Natural killer cell (primary cell): Measurements from ENCODE around the gene ATP2A3. TPM values are rescaled to one million over a fixed set of nuclear protein-coding genes. Genes with fewer than 3 reads are reported as not detected.

Experiments
- ATAC-seq, 3 donors: fragments of 150-1000 bp in 2 of 3; fragments of 200-7000 bp in 1 of 3; cut with Tn5 transposase; 1 replicate in 1 of 3; 2 replicates in 2 of 3; pipeline ENCODE4 v1.10.0; 2021; ENCODE audit warnings: mild to moderate bottlenecking in 2 of 3, moderate library complexity in 2 of 3
- DNase-seq, 2 donors: peaks; one replicate each; pipeline versions ENCODE4 v3.0.0 to v3.0.0-alpha.2; 2013 to 2021; ENCODE audit warnings: mixed read lengths in 1 of 2
- H3K27ac ChIP-seq: one replicate; pipeline ENCODE4 v1.5.1; 2013; ENCODE audit warnings: mild to moderate bottlenecking, low read length
- H3K27me3 ChIP-seq: one replicate; pipeline ENCODE4 v1.6.1; 2013; ENCODE audit warnings: low read length; ENCODE audit not compliant: control insufficient read depth, insufficient read depth
- H3K36me3 ChIP-seq: one replicate; pipeline ENCODE4 v1.6.1; 2013; ENCODE audit warnings: low read length; ENCODE audit not compliant: control insufficient read depth, insufficient read depth
- H3K4me1 ChIP-seq: one replicate; pipeline ENCODE4 v1.6.1; 2013; ENCODE audit warnings: low read length; ENCODE audit not compliant: control insufficient read depth, insufficient read depth
- H3K4me3 ChIP-seq: one replicate; pipeline ENCODE4 v1.5.1; 2013; ENCODE audit warnings: low read length
- H3K9me3 ChIP-seq: one replicate; pipeline ENCODE4 v1.6.1; 2013; ENCODE audit warnings: low read length; ENCODE audit not compliant: control insufficient read depth, insufficient read depth
- H3K27ac Mint-ChIP-seq, 2 donors: one replicate each; pipeline ENCODE4 v1.8.0; 2022; ENCODE audit warnings: mild to moderate bottlenecking in 2 of 2, mixed read lengths in 2 of 2, moderate library complexity in 1 of 2
- H3K27me3 Mint-ChIP-seq, 2 donors: one replicate each; pipeline ENCODE4 v1.8.0; 2022; ENCODE audit warnings: low read depth in 2 of 2, mixed read lengths in 2 of 2
- H3K36me3 Mint-ChIP-seq: one replicate; pipeline ENCODE4 v1.8.0; 2022; ENCODE audit warnings: mixed read lengths
- H3K4me1 Mint-ChIP-seq, 2 donors: one replicate each; pipeline ENCODE4 v1.8.0; 2022; ENCODE audit warnings: mixed read lengths in 2 of 2
- H3K4me3 Mint-ChIP-seq: one replicate; pipeline ENCODE4 v1.8.0; 2022; ENCODE audit warnings: mild to moderate bottlenecking, moderate library complexity, mixed read lengths
- H3K9me3 Mint-ChIP-seq, 2 donors: one replicate each; pipeline ENCODE4 v1.8.0; 2022; ENCODE audit warnings: mixed read lengths in 2 of 2
- CTCF ChIP-seq: fragments of 200-600 bp; IDR thresholded peaks from one replicate; pipeline ENCODE4 v1.8.0; 2022; ENCODE audit warnings: antibody characterized with exemption
- WGBS: methylation state at CpG from one replicate; pipeline ENCODE4 v1.1.7; 2013; ENCODE audit warnings: missing lambda C conversion rate; ENCODE audit not compliant: insufficient coverage; 5-methylcytosine and 5-hydroxymethylcytosine counted together
- intact Hi-C: fragments of 100-400 bp; cut with micrococcal nuclease; formaldehyde crosslinking; loops from one replicate; pipeline ENCODE4 v1.14.2; 2022
- total RNA-seq, 4 donors: library from RNA; stranded (reverse); fragments of 120-200 nt in 1 of 4; gene quantifications; one replicate each; pipeline versions ENCODE4 v1.2.3 to v1.2.4, GENCODE V29; 2013 to 2022

ATP2A3 gene
- total RNA-seq, 3 donors from 2014 or later (not counting 1 experiment from before 2014, with no cell fraction given) = 326 to 397 (median 377) TPM

DNA sequence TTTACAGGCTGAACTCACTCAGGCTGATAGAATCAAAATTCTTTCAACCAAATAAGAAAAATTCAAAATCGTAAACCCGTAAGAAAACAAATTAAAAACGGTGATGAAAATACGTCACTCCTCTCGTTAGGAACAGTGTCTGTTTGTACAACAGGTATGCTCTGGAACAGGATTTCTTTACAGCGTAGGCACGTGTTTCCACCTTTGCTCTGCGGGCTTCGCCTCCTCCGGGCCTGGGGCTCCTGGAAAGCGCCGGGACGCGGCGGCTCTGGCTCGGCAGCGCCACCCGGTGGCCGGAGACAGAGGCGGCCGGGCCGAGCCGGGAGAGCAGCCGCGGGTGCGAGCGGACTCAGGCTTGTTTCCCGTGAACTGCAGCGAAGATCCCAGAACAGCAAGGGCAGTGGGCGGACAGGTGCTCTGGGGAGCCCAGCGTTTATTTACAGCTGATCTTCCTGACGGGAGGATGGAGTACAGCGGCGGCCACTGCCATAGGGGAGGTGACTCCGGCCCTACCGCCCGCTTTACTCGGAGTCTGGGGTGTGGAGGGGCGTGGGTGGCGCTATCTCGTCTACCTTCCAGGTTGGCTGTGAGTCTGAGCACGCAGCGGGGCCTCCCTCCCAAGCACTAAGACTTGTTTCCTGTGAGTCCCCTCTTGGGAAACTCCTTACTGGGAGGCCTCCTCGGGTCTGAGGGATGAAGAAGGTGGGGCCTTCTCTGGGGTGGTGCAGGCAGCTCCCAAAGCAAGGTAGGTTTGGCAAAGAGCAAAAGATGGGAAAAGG lies 40.5 kb upstream of the ATP2A3 start:
- Histone ChIP-seq H3K27me3 (no peaks in the 10 kb centered on the region), H3K27ac (no peak overlapping the region), H3K9me3 (no peaks in the 10 kb centered on the region), H3K4me1 (peaks cover 10% of the 10 kb centered on the region), H3K36me3 (peaks cover 45% of the 10 kb centered on the region), H3K4me3 (no peak overlapping the region)
- 30% methylated on average over 44 of the region's 44 CpGs for WGBS
- TF ChIP-seq CTCF = peak; percentile 97
- peaks cover 0 to 3% of the 10 kb centered on the region in 2 donors for H3K27me3 Mint-ChIP-seq
- ATAC-seq (peak; percentile 70 to 84 (median 81)), DNase-seq (peak; percentile 63 to 77)
- H3K27ac Mint-ChIP-seq = no peak overlapping the region
- H3K9me3 Mint-ChIP-seq = no peaks in the 10 kb centered on the region
- intact Hi-C loops = loop anchor here (1.0 to 10.0 kb wide), 3 partner anchors 90 to 270 kb away; no protein-coding TSS in a partner anchor
- no peak overlapping the region for H3K4me3 Mint-ChIP-seq
- H3K4me1 Mint-ChIP-seq = peaks cover 0 to 12% of the 10 kb centered on the region in 2 donors
- H3K36me3 Mint-ChIP-seq = no peaks in the 10 kb centered on the region

DNA sequence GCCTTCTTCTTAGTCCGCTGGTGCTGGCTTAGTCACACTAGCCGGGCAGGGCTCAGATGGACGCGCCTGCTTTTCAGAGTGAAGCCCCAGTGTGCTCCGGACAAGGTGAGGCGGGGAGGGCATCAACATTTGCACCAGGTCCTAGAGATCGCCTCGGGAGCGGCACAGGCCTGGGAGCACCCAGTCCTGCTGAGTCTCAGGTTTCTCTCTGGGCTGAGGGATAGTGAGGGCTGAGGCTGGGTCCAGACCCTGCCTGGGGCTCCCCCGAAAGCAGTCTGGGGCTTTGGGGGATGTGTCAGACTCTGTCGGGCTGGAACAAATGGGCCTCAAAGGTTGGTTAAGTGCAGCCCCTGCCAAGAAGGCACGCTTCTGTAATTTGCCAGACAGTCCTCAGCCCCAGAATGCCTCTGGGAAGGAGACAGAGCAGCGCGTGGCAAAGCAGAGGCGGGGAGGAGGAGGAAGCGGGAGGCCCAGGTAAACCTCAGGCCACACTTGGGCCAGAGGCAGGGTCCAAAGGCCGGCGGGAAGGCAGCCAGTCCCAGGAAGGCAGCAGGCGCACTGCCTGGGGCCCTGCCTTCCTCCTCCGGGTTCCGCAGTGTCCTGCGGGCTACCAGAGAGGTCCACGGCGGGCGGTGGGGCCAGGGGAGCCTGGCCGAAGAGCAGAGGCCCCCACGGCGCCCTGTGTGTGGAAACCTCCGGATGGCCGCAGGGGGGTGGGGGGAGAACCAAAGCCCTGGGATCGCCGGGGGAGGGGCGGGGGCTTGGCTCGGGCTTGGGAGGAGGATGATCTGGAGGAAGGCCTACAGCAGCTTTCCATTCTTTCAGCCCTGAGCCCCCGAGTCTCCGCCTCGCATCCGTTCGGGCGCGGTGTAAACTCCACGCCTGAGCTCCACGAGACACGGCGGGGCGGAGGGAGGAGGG lies 39.5 kb upstream of the ATP2A3 start:
- no peak for TF ChIP-seq CTCF
- peaks cover 0 to 3% of the 10 kb centered on the region in 2 donors for H3K27me3 Mint-ChIP-seq
- peaks cover 0 to 12% of the 10 kb centered on the region in 2 donors for H3K4me1 Mint-ChIP-seq
- ATAC-seq = no peak
- H3K4me3 Mint-ChIP-seq = no peak overlapping the region
- Histone ChIP-seq H3K9me3 (no peaks in the 10 kb centered on the region), H3K27me3 (no peaks in the 10 kb centered on the region), H3K4me1 (peaks cover 10% of the 10 kb centered on the region), H3K27ac (no peak overlapping the region), H3K36me3 (peaks cover 35% of the 10 kb centered on the region), H3K4me3 (no peak overlapping the region)
- DNase-seq = no peak
- H3K27ac Mint-ChIP-seq = no peak overlapping the region
- H3K36me3 Mint-ChIP-seq = no peaks in the 10 kb centered on the region
- H3K9me3 Mint-ChIP-seq = no peaks in the 10 kb centered on the region
- intact Hi-C loops = loop anchor here (1.0 to 10.0 kb wide), 3 partner anchors 89 to 269 kb away; no protein-coding TSS in a partner anchor
- WGBS = 77% methylated on average over 41 of the region's 46 CpGs

GRCh38 chr17:4003131-4003500 lies 38.9 kb upstream of the ATP2A3 start:
- Histone ChIP-seq H3K27ac (no peak overlapping the region), H3K4me1 (peaks cover 10% of the 10 kb centered on the region), H3K9me3 (no peaks in the 10 kb centered on the region), H3K27me3 (no peaks in the 10 kb centered on the region), H3K36me3 (peaks cover 29% of the 10 kb centered on the region), H3K4me3 (no peak overlapping the region)
- WGBS = 89% methylated on average over 21 of the region's 21 CpGs
- Mint-ChIP-seq H3K9me3 (no peaks in the 10 kb centered on the region), H3K36me3 (no peaks in the 10 kb centered on the region), H3K27me3 (peaks cover 0 to 4% of the 10 kb centered on the region in 2 donors), H3K4me1 (peaks cover 0 to 12% of the 10 kb centered on the region in 2 donors), H3K27ac (no peak overlapping the region), H3K4me3 (no peak overlapping the region)
- intact Hi-C loops = loop anchor here (10.0 kb wide), 1 partner anchor 268 kb away; no protein-coding TSS in a partner anchor
- DNase-seq (no peak), ATAC-seq (no peak)
- no peak for TF ChIP-seq CTCF
